Adrenal gland (tissue), 5 donors: ENCODE data around the gene OSBPL10.

Experiments
- POLR2A ChIP-seq, 2 donors: fragments of 450-650 bp; IDR thresholded peaks; one replicate each; pipeline ENCODE4 v1.6.1; 2017; ENCODE audit warnings: antibody characterized with exemption in 2 of 2, mild to moderate bottlenecking in 2 of 2, moderate library complexity in 1 of 2
- TF ChIP-seq, protein P1 (sequence below), 6 experiments: fragments of 450-650 bp in 4 of 6; fragments of 200-600 bp in 2 of 6; sonication (generic) in 1 of 6; IDR thresholded peaks; 1 replicate in 5 of 6; 2 replicates in 1 of 6; pipeline versions ENCODE4 v1.5.1 to v1.8.0; 2016 to 2021; ENCODE audit warnings: antibody characterized with exemption in 6 of 6, mild to moderate bottlenecking in 2 of 6, moderate library complexity in 1 of 6
- donor health status: DM: no; HTN: no; CAD: no.

DNA sequence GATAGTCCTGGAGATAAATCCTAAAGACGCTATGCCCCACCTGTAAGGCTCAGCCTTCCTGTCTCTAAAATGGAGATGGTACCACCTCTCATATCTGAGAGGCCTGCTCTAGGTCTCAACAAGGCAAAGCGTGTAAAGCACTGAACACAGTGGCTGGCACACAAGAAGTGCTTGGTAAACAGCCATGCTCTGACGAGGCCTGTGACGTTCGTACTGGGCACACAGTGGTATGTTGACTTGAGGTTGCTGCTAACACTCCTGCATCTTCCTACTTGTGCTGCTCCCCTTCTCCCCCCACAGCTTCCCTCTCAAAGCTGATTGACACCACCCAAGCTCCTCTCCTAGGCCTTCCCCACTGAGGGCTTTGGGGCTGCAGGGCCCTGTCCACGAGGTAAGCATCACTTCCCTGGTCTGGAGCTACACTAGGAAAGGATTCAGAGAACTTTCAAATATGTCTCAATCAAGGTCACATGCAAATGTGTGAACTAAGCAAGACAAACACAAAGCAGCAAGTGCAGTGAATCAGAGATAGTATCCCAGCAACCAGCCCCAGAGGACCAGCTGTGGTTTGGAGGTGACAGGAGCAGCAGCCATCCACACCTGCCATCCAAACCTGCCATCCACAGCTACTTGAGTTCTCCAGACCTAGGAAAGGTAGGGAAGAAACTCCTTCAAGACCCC lies 270.8 kb downstream of the OSBPL10 start:
- TF ChIP-seq, protein P1, sequence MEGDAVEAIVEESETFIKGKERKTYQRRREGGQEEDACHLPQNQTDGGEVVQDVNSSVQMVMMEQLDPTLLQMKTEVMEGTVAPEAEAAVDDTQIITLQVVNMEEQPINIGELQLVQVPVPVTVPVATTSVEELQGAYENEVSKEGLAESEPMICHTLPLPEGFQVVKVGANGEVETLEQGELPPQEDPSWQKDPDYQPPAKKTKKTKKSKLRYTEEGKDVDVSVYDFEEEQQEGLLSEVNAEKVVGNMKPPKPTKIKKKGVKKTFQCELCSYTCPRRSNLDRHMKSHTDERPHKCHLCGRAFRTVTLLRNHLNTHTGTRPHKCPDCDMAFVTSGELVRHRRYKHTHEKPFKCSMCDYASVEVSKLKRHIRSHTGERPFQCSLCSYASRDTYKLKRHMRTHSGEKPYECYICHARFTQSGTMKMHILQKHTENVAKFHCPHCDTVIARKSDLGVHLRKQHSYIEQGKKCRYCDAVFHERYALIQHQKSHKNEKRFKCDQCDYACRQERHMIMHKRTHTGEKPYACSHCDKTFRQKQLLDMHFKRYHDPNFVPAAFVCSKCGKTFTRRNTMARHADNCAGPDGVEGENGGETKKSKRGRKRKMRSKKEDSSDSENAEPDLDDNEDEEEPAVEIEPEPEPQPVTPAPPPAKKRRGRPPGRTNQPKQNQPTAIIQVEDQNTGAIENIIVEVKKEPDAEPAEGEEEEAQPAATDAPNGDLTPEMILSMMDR (IDR thresholded peaks at IDR 0.05), result no peak
- no peak for TF ChIP-seq POLR2A (IDR thresholded peaks at IDR 0.05)
